EL (cell line): ENCODE data around the gene CCR6.
"Not testable (repeated sequence)": the region's sequence is repeated elsewhere in the genome, so short reads cannot be mapped to it uniquely, and the experiment has no call there.

ENCODE experiments used
- DNase-seq: peaks from one replicate; pipeline ENCODE4 v3.0.0-alpha.2; 2016

Gene CCR6

GRCh38 chr6:167178896-167179655 is 56.2 kb downstream of the CCR6 start:
- not testable (repeated sequence) for DNase-seq

DNA sequence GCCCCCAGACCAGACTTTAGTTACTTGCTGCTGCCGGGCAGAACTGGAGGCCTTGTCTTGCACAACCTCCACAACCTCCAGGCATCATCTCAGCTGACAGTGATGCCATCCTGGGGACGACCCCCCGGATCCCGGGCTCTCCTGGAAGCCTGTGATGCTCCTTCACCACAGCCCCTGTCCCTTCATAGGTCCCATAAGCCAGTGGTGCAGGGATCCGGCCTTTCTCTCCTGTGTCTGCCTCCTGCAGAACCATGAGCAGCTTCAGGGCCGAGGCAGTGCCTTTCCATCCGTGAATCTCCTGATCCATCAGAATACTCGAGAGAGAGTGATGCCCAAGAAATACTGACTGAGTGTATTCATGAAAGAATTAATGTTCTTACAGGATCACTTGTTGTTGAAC is 57.2 kb downstream of the CCR6 start:
- DNase-seq, result not testable (repeated sequence)

DNA sequence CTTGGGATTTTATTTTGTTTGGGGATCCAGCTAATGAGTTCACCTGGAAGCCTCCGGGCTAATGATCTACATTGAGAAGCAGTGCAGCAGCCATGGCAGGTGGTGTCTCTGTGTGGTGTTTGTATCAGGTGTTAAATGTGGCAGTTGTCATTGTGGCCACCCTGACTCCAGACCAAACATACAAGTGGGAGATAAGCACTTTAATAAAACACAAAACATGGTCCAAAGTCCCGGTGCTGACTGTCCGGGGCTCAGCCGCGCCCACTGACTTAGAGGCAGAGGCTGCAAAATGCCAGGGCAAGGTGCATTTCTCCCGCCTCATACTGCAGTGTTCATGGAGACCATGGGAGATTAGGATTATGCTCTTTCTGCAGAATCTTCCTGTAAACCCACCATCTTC is 58.5 kb downstream of the CCR6 start:
- DNase-seq, result not testable (repeated sequence)

DNA sequence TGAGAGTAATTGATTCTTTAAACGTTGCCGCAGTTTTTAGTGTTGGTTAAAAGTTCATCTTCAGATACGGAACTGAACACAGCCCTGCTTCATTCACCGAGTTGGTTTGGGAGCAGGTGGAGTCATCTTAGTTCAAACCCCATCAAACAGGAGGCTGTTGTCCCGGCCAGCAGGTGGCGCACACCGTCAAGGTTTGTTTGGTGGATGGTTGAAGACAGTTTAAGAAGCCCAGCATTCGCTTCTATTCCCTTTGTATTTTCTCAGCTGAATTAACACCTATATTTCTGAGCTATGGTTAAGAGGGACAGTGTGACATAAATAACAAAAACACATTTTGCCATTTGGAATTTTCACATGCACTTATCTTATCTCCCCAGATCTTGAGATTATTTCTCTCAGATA is 60.0 kb downstream of the CCR6 start:
- DNase-seq, result not testable (repeated sequence)

GRCh38 chr6:167185101-167185500 is 62.2 kb downstream of the CCR6 start:
- DNase-seq, result not testable (repeated sequence)

DNA sequence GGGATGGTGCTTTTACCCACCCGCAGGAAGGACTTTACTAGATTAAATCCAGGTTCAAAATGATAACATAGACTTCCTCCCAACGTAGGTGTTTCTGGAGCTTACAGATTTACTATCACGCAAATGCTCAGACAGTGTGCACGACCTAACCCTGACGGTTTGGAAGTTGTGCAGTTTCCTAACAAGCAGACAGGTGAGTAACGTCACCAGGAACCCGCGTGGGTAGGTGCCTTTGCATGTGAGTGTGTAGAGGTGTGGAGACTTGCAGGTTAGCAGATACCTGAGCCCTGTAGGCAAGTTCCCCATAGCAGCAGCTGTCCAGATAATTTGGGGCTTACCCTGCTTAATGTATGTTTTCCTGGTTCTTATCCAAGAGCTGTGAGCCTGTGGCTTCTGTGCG is 64.4 kb downstream of the CCR6 start:
- DNase-seq, result not testable (repeated sequence)
